Cardiac muscle cell (in vitro differentiated cells and primary cell): ENCODE data around the gene FAM168B. TPM values are rescaled to one million over a fixed set of nuclear protein-coding genes. Genes with fewer than 3 reads are reported as not detected.
A peak's percentile ranks its signal among the peaks of the same experiment; 100 is the strongest.

Experiments used
- DNase-seq, 2 donors: peaks; one replicate each; pipeline versions ENCODE4 v3.0.0 to v3.0.0-alpha.2; 2010 to 2017; ENCODE audit warnings: low read depth in 1 of 2, low spot score in 1 of 2
- H3K27ac ChIP-seq: fragments of 200-600 bp; sonication (generic); 2 replicates; pipeline ENCODE4 v1.5.1; 2016
- H3K27me3 ChIP-seq: fragments of 200-600 bp; sonication (generic); 2 replicates; pipeline ENCODE4 v1.6.0; 2016; ENCODE audit warnings: control low read depth
- H3K36me3 ChIP-seq: fragments of 200-600 bp; sonication (generic); 2 replicates; pipeline ENCODE4 v1.5.1; 2016; ENCODE audit warnings: control low read depth
- H3K4me1 ChIP-seq: fragments of 200-600 bp; sonication (generic); 2 replicates; pipeline ENCODE4 v1.8.1; 2017; ENCODE audit warnings: low read depth, mild to moderate bottlenecking, mixed run types
- H3K4me3 ChIP-seq: fragments of 200-600 bp; sonication (generic); 2 replicates; pipeline ENCODE4 v1.5.1; 2016; ENCODE audit warnings: mild to moderate bottlenecking
- H3K9me3 ChIP-seq: fragments of 200-600 bp; sonication (generic); 2 replicates; pipeline ENCODE4 v1.5.1; 2017; ENCODE audit warnings: low read depth, mild to moderate bottlenecking, control low read depth
- CTCF ChIP-seq: IDR thresholded peaks from 2 replicates; pipeline ENCODE4 v1.5.1; 2012; ENCODE audit warnings: low read depth, mild to moderate bottlenecking, low read length
- polyA plus RNA-seq: library from polyadenylated mRNA; unstranded; fragments of >200 nt; fragmentation: Nextera tagmentation; extraction: Ambion mirVana; gene quantifications from 2 replicates; pipeline ENCODE4 v1.2.1, GENCODE V29; 2016
- total RNA-seq: library from RNA; depleted of rRNA; stranded (reverse); fragments of >200 nt; gene quantifications from 2 replicates; pipeline ENCODE4 v1.2.3, GENCODE V29; 2016

Gene FAM168B
- total and polyA plus RNA-seq, 2 experiments from 2014 or later: 50.4 to 142 TPM

DNA sequence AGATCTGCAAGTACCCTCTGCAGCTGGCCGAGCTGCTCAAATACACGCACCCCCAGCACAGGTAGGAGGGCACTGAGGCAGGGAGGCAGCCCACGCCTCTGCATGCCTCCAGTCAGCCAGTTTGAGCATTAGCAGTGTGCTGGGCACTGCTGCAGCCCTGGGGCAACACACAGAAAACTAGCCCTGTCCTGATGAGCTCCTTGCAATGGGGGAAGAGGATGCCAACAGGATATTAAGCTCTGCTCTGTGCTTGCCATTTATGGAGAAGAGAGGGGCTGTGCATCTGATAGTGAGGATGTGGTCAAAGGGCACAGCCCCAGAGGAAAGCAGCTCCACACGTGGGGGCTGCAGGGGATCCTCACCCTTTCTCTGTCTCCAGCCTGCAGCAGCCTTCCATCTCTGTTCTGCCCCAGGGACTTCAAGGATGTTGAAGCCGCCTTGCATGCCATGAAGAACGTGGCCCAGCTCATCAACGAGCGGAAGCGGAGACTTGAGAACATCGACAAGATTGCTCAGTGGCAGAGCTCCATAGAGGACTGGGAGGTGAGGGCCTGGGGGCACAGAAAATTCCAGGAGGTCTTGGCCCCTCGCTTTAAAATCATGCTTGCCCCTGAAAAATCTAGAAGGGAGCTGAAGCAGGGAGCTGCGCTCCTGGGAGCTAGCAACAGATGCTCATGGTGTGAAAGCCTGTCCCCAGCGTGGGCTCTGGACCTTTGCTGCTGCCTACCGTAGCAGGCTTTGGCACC lies 51.7 kb downstream of the FAM168B start:
- H3K9me3 ChIP-seq: no peaks in the 10 kb centered on the region
- H3K36me3 ChIP-seq: peaks cover under 1% of the 10 kb centered on the region
- no peaks in the 10 kb centered on the region for H3K27me3 ChIP-seq
- no peak overlapping the region for H3K27ac ChIP-seq
- DNase-seq: no peak
- no peak for TF ChIP-seq CTCF
- peaks cover 7% of the 10 kb centered on the region for H3K4me1 ChIP-seq
- no peak overlapping the region for H3K4me3 ChIP-seq

DNA sequence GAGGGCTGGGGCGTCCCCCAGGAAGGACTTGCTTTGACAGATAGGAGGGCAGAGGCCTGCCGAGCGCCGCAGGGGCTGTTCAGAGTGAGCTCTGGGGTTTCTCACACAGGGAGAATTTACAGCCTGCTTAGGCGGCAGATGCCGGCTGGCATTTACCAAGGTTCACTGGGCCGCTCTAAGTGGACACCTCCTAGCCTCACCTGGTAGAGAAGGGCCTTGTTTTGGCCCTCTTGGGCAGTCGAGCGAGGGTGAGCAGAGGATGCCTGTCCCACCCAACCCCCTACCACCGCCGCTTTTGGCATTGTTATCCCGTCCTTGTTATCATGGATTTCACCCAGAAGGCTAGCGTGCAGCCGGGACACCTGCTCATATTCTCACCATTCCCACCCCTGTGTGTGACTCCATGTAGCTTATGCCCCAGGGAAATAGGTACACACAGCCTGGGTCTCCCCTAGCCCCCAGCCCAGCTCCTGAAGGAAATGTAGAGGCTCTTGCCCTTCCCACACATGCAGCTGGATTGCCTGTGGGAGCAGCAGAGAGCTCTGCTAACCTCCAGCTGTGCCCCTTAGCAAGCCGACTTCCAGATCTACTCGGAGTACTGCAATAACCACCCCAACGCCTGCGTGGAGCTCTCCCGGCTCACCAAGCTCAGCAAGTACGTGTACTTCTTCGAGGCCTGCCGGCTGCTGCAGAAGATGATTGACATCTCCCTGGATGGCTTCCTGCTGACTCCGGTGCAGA lies 52.4 kb downstream of the FAM168B start:
- no peak overlapping the region for H3K27ac ChIP-seq
- peak; percentile 36 to 58 for DNase-seq
- peak; percentile 43 for TF ChIP-seq CTCF
- no peaks in the 10 kb centered on the region for H3K36me3 ChIP-seq
- H3K9me3 ChIP-seq: no peaks in the 10 kb centered on the region
- no peaks in the 10 kb centered on the region for H3K27me3 ChIP-seq
- H3K4me3 ChIP-seq: no peak overlapping the region
- H3K4me1 ChIP-seq: peaks cover 13% of the 10 kb centered on the region

GRCh38 chr2:131039908-131040660 lies 53.2 kb downstream of the FAM168B start:
- Histone ChIP-seq H3K36me3 (no peaks in the 10 kb centered on the region), H3K9me3 (no peaks in the 10 kb centered on the region), H3K4me3 (no peak overlapping the region), H3K27me3 (no peaks in the 10 kb centered on the region), H3K27ac (no peak overlapping the region), H3K4me1 (peaks cover 20% of the 10 kb centered on the region)
- no peak for TF ChIP-seq CTCF
- DNase-seq: peak in 1 of 2 donors; percentile 41

DNA sequence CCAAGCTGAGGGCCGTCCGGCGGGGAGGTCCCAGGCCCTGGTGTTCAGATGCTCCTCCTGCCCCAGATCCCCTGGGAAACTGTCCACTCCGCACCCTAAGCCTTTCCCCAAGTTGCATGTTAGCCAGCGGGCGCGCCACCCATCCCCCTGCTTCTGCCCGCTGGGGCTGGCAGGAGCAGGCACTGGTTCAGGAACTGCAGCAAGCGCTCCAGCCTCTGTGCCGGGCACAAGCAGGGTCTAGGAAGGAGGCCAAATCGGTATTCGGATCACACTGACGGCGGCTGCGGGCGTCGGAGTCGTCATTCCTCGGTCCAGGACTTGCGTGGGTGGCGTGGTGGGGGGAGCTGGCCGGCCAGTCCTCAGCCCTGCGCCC lies 53.7 kb downstream of the FAM168B start:
- no peak for TF ChIP-seq CTCF
- Histone ChIP-seq H3K27me3 (no peaks in the 10 kb centered on the region), H3K4me1 (peaks cover 21% of the 10 kb centered on the region), H3K27ac (no peak overlapping the region), H3K4me3 (no peak overlapping the region), H3K36me3 (no peaks in the 10 kb centered on the region), H3K9me3 (no peaks in the 10 kb centered on the region)
- DNase-seq: peak in 1 of 2 donors; percentile 34

GRCh38 chr2:131039101-131039440 lies 54.2 kb downstream of the FAM168B start:
- Histone ChIP-seq H3K9me3 (no peaks in the 10 kb centered on the region), H3K4me1 (peaks cover 25% of the 10 kb centered on the region), H3K27me3 (no peaks in the 10 kb centered on the region), H3K36me3 (no peaks in the 10 kb centered on the region), H3K27ac (no peak overlapping the region), H3K4me3 (no peak overlapping the region)
- DNase-seq: no peak
- no peak for TF ChIP-seq CTCF
